HG03159 (cell line): ENCODE data around the gene TMPRSS15.
"Not testable (repeated sequence)": the region's sequence is repeated elsewhere in the genome, so short reads cannot be mapped to it uniquely, and the experiment has no call there.

Experiments used
- ATAC-seq: cut with Tn5 transposase; IDR thresholded peaks from one replicate; pipeline ENCODE4 v1.9.1; 2021; ENCODE audit warnings: mild to moderate bottlenecking, moderate library complexity; ENCODE audit not compliant: unreplicated experiment

The TMPRSS15 gene

DNA sequence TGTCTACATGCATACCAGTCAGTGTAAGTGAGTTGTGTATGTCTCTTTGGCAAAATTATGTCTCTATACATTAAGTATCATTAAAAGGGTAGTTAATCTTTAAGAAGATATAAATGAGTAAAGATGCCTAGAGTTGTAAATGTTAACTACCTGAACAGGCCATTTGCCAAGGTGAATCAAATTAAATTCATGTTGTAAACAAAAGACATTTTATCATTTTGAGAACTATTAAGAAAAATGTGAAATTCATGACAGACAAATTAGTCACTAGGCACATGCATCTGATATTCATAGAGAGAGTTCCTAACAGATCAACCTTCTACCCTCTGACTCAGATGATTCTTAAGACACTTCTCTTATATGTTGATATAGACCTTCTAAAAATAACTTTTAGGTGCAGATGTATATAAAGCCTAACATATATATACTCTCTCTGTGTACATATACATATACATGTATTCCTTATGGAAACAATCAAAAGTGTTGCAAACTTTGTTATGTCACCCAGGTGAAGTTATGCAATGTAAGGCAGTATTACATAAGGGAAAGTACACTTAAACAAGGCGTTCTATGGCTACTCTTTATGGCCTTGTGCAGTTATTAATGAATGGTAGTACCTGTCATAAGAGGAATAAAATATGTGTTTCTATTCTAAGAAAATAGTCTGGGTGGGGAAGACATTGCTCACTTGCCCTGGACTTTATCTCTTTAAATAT, at the start of gene TMPRSS15:
TMPRSS15 (minus strand) TSS at position 51 of the 716 bp plus-strand sequence. CDS start 163 bp downstream, outside the sequence.
- ATAC-seq, result no peak

DNA sequence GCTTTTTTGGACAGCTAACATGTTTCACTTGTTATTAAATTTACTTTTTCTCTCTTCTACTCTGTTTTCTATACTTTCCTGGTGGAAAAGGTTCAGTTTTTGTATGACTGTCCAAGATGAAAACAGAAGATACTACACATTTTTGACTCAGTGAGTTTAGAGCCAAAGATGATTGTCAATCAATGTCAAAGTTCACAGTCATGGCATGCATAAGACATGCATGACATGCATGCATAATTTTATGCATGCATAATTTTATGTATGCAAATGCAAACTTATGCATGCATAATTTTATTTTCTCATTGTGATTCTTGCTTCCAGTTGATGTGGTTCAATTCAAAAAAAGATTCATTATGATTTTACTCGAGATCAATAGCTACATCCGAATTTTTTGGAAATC, 48.1 kb upstream of the TMPRSS15 start:
- no peak for ATAC-seq

DNA sequence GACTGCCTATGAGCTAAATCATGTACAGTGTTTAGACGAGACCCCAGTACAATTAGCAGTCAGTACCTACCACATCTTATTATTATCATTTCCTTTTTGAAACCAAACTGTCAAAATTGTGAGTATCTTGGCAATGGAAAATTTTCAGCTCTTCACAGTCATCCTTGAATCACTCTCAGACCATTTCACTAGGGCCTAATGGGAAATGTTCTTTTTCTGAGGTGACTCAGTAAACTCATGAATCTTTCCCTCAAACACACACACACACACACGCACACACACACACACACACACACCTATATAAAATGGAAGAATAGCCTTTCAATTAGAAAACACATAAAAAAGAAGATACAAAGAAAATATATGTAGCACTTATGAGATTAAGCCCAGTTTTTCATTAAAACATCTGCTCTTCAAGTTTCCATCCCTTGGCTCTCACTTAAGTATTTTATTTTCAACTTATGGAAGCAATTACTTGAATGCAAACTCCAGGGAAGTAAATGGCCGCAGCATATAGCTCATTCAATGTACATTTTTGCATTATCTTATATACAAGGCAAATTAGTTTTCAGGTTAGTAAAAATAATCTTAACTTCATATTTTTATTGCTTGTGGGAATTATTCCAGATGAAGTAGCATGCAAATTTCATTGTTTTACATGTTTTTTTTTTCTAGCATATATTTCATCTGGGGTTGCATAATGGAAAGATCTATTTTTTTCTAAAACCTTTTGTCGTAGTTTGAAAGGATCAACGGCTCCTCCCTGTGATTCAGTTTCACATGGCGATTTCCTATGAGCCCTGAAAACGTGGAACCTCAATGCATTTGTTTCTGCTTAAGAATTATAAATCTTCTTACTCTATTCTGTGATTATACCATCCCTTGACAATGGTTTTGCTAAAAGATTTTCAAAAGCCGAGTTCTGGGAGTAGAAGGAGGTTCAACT, 46.3 kb upstream of the TMPRSS15 start:
- ATAC-seq, result no peak

DNA sequence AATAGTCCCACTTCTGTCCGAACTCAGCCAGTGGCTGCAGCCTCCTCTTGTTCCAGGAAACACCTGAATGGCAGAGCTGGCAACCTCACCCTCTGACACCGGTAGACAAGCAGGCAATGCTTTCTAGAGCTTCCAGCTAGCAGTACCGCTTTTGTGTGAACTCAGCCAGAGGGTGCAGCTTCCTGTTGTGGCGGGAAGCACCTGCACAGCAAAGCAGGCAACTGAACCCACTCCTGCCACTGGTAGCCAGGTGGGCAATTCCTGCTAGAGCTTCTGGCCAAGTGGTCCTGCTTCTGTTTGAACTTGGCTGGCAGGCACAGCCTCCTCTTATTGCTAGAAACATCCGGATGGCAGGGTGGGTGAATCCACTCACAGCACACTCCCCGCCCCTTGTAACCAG, 40.1 kb upstream of the TMPRSS15 start:
- no peak for ATAC-seq

DNA sequence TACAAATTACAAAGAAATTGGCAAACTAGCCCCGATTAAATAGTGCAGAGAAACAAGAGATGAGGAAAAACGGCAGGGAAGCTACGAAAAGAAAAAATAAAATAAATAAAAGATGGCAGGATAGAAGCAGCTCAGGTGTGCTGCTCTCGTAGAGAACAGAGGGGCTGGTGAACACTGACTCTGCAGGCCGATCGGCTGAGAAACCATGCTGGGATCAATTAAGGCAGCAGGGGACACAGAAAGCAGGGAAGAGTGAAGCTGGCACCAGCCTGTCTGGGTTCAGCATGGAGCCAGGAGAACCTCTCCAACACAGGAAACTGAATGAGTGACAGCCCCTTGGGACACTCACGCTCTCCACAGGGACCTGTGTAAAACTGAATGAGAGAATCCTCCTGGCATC, 39.5 kb upstream of the TMPRSS15 start:
- ATAC-seq, result no peak

DNA sequence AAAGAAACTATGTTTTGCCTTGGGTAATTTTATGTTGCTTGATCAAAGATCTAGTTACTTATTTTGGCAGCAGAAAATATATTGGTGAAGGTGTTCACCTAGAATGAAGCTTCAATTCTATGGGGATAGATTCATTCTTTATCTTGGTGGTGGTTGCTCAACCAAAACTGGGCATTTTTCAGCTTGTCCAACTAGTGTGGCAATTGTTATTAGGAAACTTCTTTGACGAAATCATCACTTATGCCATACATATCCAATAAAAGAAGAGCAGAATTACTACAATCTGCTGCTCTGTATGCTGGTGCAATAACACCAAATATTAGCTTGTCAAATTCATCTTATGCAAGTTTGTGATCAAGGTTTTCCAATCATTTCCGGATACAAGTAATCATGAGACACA, 26.8 kb upstream of the TMPRSS15 start:
- no peak for ATAC-seq

DNA sequence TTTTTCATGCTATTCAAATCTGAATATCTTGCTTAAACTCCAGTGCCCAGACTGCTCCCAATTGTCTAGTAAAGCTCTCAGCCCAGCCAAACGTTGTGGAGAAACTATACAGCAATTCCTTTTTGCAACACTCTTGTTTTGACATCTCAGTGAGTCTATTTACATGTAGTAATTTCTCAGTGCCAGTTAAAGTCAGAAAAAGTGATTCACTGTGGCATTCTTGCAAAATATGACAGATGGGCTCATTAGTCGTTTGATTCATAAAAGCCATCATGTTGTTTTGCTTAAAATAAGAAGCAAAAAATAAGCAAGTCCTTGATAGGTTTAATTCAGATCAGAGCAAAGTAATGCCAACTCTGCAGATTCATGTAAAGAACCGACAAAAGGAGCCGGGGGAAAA, 20.7 kb upstream of the TMPRSS15 start:
- no peak for ATAC-seq

DNA sequence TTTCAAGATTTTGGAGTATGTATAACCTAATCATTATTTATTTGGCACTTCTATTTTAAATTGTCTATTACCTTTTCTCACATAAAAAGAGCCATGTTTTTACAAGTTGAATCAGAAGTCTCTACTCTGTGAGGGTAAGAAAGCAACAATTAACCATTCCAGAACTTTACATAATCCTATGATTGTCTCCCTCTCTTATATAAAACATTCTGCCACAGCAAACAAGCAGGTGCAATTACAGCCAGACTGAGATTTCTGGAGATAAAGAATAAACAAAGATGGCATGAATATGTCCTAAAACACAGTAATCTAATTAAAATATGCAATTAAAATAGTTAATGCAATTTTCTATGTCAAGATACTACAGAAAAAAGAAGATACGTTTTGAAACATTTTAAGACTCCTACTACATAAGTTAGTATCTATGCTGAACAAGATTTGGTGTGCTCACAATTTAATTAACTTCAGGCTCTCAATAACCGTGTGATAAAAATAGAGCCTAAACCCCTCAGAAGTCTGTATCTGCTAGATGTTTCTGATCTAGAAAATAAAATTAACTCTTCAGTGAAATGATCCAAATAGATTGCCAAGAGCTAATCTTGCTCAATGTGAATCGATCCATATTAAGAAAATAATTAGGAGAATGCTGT, 13.7 kb upstream of the TMPRSS15 start:
- ATAC-seq, result no peak

DNA sequence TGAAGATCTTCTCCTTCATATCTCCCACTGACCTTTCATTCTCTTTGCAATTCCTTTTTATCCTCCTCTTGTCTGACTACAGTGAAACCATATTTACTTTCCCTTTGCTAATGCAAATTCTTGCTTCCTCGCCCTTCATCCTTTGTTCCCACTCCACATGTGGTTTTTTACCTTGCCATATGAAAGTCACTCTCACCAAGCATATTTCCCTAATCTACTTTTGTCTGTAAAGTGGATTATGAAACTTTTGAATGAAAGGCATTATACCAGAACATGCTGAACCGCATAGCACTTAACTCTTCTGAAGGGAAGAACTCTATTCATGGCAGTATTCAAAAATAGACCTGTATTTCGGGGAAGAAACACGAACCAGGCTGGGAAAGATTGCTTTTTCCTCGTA, 8.0 kb upstream of the TMPRSS15 start:
- ATAC-seq, result no peak

DNA sequence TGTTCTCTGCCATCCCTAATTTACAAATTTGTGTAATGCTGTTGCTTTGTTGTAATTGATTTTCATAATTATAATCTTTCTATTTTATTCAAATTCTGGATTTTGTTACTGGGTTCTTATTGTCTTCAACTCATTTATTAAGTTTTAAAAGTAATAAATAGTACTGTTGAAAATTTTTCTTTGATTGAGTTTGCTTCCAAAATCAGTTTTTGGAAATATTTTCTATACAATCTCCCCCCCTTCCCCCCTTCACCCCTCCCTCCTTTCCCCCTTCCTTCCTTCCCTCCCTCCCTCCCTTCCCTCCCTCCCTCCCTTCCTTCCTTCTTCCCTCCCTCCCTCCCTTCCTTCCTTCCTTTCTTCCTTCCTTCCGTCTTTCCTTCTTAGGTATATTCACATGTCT, 6.0 kb upstream of the TMPRSS15 start:
- no peak for ATAC-seq

DNA sequence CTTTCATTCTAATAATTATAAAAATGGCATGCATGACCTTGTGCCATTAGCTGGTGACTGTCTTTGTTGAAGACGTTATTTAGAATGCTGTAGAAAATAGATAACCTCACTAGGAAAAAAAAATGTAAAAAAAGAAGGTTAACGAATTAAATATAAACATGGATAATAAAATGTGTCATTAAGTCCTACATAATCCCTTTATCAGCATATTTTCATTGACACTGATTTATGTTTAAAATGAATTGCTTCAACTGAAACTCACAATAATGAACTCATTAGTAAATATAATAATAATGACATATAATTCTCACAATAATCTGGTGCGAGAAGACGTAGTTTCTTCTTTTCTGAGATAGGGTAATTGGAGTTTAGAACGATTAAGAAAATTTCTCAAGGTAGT, 4.7 kb downstream of the TMPRSS15 start:
- no peak for ATAC-seq

DNA sequence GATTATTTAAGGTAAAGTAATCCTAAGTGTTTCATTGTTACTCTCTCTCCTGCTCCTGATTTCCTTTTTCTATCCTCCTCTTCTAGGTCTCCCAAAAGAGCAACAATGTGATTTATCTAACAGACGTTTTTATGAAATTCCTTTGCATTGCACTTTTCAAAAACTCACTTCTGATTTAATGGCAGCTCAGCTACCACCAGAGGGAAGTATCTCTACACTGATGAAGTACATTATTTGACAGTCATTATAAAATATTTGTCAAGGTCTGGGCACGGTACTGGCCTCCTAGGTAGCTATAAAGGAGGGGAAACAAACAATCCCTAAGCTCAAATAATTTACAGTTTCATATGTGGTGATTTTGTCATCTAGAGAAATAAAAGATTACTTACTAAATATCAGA, 15.6 kb downstream of the TMPRSS15 start:
- no peak for ATAC-seq

DNA sequence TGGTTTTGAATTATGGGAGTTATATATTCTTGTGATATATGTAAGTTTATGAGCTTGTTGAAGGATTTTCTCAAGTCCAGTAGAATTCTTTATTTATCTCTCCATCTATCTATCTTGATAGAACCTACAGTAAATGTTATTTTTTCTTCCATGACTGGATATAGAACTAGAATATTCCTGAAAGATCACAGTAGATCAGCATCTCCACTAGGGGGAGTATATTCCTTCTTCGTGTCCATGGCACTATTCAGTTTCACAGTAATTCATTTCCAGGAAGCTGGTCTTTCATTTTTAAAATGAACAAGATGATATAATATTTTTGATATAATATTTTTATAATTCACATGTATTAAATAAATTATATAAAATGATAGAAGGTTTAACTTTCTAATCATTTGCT, 18.8 kb downstream of the TMPRSS15 start:
- ATAC-seq, result no peak

DNA sequence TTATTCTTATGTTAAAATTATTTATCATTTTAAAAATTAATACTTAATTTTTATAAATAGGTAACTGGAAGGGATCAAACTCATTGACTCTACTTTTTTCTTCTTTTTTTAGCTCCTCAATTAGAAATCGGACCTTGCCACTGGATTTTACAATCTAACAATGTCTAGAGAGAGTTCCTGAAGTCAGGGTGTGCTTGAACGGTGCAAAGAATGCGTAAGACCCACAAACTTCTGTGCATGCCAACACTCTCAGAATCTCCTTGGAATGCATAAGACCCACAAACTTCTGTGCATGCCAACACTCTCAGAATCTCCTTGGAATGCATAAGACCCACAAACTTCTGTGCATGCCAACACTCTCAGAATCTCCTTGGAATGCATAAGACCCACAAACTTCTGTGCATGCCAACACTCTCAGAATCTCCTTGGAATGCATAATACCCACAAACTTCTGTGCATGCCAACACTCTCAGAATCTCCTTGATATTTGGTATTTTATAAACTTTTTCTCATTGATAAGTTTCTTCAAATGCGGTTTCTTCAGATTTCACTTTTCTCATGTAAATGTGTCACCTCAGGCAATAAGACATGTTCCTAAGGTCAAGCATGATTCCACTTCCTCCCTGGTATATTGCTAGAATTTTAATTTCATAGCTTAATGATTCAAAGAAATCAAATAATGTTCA, 20.5 kb downstream of the TMPRSS15 start:
- ATAC-seq, result not testable (repeated sequence)

DNA sequence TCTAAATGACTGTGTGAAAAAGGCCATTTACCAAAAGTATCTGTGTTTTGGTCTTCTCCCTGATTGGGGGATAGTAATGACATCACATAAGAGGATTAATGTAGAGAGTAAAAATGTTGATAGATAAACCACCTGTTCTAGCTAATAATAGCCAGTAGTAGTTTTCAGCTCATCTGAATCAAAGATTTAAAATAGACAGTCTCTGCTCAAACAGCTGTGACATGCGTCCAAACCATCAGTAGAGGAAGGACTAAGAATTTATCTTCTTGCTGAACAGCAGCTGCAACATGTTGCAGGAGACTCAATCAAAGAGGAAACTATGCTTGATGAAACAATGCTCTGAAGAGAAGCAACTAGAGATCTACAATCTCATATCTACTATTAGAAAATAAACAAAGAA, 21.4 kb downstream of the TMPRSS15 start:
- no peak for ATAC-seq

DNA sequence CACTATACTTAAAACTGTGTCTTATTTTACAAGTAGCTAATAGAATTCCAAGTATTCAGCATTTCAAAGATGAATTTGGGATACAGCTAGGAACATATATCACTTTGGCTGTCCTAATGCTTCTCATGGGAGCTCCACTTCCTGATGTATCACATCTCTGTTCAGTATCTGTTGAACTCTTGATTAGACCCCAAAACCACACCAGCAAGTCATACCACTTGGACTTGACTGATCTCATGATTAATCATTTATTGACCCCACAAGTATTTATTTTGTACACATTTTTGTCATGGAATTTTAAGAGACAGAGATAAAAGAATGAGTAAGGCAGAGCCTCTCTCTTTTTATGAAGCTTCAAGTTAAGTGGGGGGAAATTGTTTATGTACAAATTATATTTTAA, 30.0 kb downstream of the TMPRSS15 start:
- no peak for ATAC-seq

DNA sequence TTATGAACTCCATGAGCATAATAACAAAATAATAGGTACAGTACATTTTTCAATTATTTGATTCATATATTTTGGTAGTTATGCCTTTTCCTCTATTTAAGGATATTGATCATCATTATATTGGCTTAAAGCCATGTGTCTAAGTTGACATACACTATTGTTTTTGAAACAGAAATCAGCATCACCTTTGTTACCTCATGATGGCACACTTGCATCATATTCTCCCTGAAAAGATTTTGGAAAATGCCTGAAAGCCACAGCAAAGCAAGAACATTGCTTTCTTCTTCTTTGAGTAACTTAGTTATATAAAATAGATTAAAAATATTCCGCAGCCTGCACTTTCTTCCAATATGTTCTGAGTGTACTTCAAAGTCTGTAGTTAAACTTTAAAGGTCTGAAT, 33.3 kb downstream of the TMPRSS15 start:
- no peak for ATAC-seq

DNA sequence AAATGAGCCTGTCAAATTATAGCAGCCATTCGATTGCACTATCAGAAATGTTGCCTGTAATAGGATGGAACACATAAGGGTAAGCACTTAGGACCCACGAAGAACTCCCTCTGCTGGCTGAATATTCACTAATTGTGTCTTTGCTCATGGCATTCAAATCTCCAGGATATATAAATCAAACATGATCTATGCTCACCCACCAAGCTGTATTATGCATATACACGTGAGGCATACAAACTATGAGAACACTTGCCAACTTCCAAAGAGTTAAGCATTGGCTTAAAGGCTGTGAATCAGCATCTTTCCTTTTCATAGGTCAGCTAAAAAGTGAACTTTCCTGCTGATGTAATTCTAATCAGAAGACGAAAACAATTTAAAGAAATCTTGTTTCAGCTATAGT, 34.5 kb downstream of the TMPRSS15 start:
- no peak for ATAC-seq

DNA sequence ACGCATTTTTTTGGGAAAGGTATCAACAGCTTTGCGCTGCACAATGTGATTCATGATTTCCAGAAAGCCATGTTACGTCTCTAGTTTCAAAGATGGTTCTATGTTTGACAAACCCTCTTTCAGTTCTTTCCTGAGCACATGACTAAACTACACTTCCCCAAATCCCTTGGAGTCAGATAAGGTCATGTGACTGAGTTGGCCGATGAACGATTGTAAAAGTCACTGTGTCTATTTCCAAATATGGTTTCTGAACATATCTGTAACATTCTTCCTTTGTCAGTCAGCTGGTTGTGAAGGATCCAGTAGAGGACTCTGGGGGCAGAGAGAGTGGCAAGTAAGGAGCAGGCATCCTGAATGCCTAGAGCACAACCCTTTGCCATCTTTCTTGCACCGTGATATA, 35.4 kb downstream of the TMPRSS15 start:
- ATAC-seq, result no peak

DNA sequence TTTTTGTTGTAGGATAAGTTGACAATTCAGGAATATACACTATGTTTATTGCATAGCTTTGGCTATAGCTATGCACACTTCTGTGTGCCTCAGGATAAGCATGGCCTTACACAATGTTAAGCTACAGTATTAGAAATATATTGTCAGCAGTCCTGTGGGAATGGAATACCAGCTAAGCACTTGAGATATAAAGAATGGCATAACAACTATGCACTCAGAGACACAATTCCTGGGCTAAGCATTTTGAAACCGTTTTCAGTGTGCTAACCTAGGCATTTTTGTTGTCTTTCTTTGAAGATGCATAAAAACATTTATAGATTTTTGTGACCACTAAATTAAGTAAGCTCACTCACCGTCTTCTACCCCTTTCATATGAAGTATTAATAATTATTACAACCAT, 46.8 kb downstream of the TMPRSS15 start:
- ATAC-seq, result no peak

DNA sequence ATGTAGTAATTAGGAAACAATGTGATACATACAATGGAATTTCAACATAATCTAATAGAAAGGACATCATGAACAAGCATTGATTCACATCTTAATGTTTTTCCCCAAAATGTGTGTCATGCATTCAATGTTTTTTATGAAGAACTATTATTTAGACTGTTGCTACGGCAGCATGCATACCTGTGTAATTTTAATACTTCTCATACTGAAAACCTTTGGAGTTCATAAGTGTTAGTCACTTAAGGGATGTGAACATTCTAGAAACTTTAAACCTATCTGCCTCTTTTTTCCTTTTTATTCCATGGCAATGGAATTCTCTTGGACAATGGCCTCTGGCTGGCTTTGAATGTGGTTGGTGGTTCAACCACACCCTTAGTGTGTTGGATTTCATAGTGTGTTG, 48.6 kb downstream of the TMPRSS15 start:
- no peak for ATAC-seq
